GM19468 (cell line): ENCODE data around the gene WNT5B.
"Not testable (repeated sequence)": the region's sequence is repeated elsewhere in the genome, so short reads cannot be mapped to it uniquely, and the experiment has no call there.

Experiments used
- ATAC-seq: cut with Tn5 transposase; IDR thresholded peaks from one replicate; pipeline ENCODE4 v1.9.1; 2021; ENCODE audit warnings: mild to moderate bottlenecking, moderate library complexity, moderate number of reproducible peaks; ENCODE audit not compliant: unreplicated experiment; ENCODE audit errors: extremely low read depth

WNT5B gene

GRCh38 chr12:1595690-1596347, 33.2 kb upstream of the WNT5B start:
- ATAC-seq: no peak

GRCh38 chr12:1598757-1599156, 30.3 kb upstream of the WNT5B start:
- ATAC-seq: no peak

- ATAC-seq: not testable (repeated sequence)
These were observed 26.3 kb upstream of the WNT5B start for GRCh38 chr12:1602706-1603105.

GRCh38 chr12:1603269-1603993, 25.6 kb upstream of the WNT5B start:
- no peak for ATAC-seq

- ATAC-seq: no peak
These were observed 24.6 kb upstream of the WNT5B start for GRCh38 chr12:1604464-1604863.

- no peak for ATAC-seq
These were observed 23.7 kb upstream of the WNT5B start for GRCh38 chr12:1605129-1606020.

GRCh38 chr12:1606021-1606622, 22.9 kb upstream of the WNT5B start:
- no peak for ATAC-seq

GRCh38 chr12:1607940-1608712, 20.9 kb upstream of the WNT5B start:
- no peak for ATAC-seq

GRCh38 chr12:1608713-1609119, 20.3 kb upstream of the WNT5B start:
- no peak for ATAC-seq

- ATAC-seq: no peak
These were observed 18.9 kb upstream of the WNT5B start for GRCh38 chr12:1610072-1610643.

- no peak for ATAC-seq
These were observed 17.0 kb upstream of the WNT5B start for GRCh38 chr12:1611803-1612572.

- no peak for ATAC-seq
These were observed 15.2 kb upstream of the WNT5B start for GRCh38 chr12:1613860-1614259.

- ATAC-seq: no peak
These were observed 14.7 kb upstream of the WNT5B start for GRCh38 chr12:1614360-1614759.

- no peak for ATAC-seq
These were observed 12.6 kb upstream of the WNT5B start for GRCh38 chr12:1616233-1617066.

- no peak for ATAC-seq
These were observed 10.5 kb upstream of the WNT5B start for GRCh38 chr12:1618489-1618888.

GRCh38 chr12:1619159-1619558, 9.9 kb upstream of the WNT5B start:
- ATAC-seq: no peak

GRCh38 chr12:1619587-1619986, 9.4 kb upstream of the WNT5B start:
- ATAC-seq: no peak

- ATAC-seq: no peak
These were observed 8.9 kb upstream of the WNT5B start for GRCh38 chr12:1620092-1620491.
